NB4 (cell line): Measurements from ENCODE around the gene KLF14.

Experiments
- CTCF ChIP-seq: IDR thresholded peaks from one replicate; pipeline ENCODE4 v1.5.1; 2012; ENCODE audit warnings: low read depth, low read length
- POLR2A ChIP-seq: IDR thresholded peaks from 2 replicates; pipeline ENCODE4 v1.6.1; 2011; ENCODE audit warnings: mild to moderate bottlenecking; ENCODE audit not compliant: insufficient read length; ENCODE audit errors: extremely low read depth

GRCh38 chr7:130712416-130712815 lies 21.6 kb downstream of the KLF14 start:
- TF ChIP-seq POLR2A (no peak), CTCF (no peak)
